ENCODE measurements around the gene NUDT14.

Gene NUDT14

GRCh38 chr14:105199093-105199492 is 18.0 kb upstream of the NUDT14 start:
- DNase-seq (ENCODE audit: low read depth in 2 of 2), result no peak

GRCh38 chr14:105198588-105198987 is 17.5 kb upstream of the NUDT14 start:
- no peak for DNase-seq (ENCODE audit: low read depth in 2 of 2)

- DNase-seq (ENCODE audit: low read depth in 2 of 2), result no peak
Observed at GRCh38 chr14:105197211-105197641, 16.1 kb upstream of the NUDT14 start.

GRCh38 chr14:105196265-105196960 is 15.3 kb upstream of the NUDT14 start:
- DNase-seq (ENCODE audit: low read depth in 2 of 2), result no peak

GRCh38 chr14:105195522-105196264 is 14.6 kb upstream of the NUDT14 start:
- no peak for DNase-seq (ENCODE audit: low read depth in 2 of 2)

DNA sequence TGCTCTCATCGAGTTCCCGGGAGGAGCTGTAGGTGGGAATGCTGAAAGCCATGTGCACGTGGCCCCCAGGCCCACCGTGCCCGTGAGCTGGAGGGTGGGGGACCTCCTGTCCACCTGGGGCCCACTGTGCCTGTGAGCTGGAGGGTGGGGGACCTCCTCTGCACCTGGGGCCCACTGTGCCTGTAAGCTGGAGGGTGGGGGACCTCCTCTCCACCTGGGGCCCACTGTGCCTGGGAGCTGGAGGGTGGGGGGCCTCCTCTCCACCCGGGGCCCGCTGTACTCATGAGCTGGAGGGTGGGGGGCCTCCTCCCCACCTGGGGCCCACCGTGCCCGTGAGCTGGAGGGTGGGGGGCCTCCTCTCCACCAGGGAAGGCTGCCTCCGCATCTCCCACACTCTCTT is 13.9 kb upstream of the NUDT14 start:
- no peak for DNase-seq (ENCODE audit: low read depth in 2 of 2)

DNA sequence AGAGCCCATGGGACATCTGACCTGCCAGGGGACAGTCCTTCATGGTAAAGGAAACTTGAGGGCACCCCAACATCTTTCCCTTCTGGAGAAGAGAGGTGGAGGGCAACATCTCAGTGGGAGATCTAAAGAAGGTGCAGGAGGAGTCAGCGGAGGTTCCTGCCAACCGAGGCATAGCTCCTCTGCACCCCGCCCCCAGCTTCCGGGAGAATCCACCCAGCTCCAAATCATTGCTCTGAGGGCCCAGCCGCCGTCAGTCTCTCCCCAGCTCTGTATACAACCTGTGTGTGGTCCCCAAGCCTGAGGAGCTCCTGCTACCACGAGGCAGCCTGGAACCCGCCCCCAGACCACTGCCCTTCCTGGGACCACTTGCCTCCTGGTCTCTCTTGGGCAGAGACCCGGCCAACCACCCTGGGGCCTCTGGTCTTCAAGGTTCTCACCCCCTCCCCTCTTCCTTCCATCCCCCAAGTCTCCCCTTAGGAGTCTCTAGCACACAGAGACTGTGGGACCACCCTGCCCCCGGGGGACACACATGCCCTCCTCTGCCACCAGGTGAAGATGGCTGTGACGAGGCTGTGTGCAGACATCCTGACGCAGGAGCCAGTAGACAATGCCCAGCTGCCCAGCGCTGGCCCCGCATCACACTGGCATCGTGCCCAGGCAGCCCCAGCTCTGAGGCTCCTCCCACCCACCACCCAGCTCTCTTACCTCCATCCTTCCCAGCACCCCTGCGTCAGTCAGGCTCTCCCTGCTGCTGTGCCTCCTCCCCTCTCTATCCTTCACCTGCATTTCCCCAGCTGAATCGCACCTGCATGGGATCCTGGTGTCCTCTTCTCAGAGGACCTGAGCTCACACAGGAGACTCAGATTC is 13.0 kb upstream of the NUDT14 start:
- no peak for DNase-seq (ENCODE audit: low read depth in 2 of 2)

DNA sequence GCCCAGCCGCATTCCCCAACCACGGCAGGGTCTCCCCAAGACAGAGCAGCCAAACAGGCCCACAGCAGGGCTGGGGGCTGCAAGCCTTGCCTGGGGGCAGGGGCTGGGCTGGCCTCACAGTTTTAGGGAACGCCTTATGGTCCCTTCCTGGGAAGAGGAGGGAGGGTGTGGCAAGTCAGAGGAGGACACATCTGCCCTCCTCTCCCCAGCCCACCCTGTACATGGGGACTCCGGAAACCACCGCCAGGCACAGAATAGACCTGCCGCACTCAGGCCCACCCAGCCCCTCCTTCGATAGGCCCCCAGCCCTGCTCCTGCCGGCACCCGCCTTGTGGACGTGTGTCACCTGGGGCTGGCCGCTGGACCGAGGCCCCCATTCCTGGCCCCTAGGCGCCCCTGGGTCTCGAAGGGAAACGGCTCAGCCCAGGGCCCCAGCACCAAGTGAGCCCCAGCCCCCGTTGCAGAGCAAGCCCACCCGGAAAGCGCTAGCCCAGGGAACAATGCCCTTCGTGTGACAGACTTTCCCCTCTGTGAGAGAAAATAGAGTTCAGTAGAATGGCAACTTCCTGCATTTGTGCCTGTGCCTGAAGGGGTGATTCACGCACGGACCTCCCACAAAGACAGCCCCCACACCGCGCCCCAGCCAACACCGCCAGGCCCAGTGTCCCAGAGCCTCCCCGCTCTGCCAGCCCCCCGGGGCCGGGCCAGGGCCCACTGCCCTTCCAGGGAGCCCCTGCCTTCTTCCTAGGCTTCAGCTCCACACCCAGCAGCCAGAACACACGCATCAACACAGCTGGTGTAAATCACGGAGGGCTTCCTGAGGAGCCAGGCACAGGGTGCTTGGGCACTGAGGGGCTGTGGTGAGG is 12.0 kb upstream of the NUDT14 start:
- DNase-seq (ENCODE audit: low read depth in 2 of 2), result no peak

DNA sequence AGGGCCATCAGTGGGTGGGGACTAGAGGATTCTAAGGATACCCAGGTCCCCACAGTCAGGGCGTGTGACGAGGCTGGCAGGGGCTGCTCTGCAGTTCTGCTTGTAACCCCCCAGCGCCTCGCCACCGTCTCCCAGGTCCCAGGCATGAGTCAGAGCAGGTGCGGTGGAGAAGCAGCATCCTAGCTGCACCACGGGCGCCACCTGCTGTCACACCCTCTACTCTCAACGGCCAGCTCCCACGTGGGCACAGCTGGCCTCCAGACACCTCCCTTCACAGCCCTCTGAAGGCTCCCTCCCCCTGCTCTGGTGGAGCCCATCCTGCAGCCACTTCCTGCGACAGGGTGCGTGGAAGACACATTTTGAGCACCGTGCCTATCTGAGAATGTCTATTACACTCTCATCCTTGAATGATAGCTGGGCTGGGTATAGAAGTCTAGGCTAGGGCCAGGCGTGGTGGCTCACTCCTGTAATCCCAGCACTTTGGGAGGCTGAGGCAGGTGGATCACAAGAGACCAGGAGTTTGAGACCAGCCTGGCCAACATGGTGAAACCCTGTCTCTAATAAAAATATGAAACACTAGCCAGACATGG is 6.9 kb upstream of the NUDT14 start:
- no peak for DNase-seq (ENCODE audit: low read depth in 2 of 2)

- no peak for DNase-seq (ENCODE audit: low read depth in 2 of 2)
Observed at GRCh38 chr14:105187116-105187515, 6.0 kb upstream of the NUDT14 start.

- no peak for DNase-seq (ENCODE audit: low read depth in 2 of 2)
Observed at GRCh38 chr14:105185973-105186372, 4.9 kb upstream of the NUDT14 start.

DNA sequence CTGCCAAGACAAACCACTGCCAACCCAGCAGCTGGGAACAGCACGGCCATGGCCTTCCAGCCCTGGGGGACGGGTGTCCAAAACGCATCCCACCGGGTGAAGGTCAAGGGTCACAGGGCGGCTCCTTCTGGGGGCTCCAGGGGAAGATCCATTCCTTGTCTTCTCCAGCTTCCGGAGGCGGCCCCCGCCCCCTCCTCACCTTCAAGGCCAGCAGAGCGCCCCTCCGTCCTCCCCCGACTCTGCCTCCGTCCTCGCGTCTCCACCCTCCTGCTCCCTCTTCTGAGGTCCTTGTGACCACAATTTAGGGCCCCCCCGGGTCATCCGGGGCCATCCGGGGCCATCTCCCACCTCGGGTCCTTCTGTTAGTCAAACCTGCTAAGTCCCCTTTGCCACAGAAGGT is 3.9 kb upstream of the NUDT14 start:
- DNase-seq (ENCODE audit: low read depth in 2 of 2), result no peak

DNA sequence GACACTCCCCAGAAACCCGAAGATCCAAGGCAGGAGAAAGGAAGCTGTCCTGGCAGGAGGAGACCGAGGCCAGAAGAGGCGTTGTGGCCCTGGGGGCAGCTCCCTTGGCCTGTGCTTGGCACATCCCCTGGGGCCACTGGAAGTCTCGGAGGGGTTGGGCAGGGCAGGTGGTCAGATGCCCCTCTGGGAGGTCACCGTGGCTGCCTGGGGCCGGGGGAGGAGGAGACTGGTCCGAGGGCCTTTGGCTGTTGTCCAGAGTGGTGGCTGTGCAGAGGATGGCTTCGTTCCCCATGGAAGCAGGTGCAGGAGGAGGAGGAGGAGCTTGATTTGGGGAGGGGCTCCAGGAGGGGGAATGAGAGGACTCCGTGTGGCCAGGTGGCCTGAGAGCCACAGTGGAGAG is 3.3 kb upstream of the NUDT14 start:
- no peak for DNase-seq (ENCODE audit: low read depth in 2 of 2)

DNA sequence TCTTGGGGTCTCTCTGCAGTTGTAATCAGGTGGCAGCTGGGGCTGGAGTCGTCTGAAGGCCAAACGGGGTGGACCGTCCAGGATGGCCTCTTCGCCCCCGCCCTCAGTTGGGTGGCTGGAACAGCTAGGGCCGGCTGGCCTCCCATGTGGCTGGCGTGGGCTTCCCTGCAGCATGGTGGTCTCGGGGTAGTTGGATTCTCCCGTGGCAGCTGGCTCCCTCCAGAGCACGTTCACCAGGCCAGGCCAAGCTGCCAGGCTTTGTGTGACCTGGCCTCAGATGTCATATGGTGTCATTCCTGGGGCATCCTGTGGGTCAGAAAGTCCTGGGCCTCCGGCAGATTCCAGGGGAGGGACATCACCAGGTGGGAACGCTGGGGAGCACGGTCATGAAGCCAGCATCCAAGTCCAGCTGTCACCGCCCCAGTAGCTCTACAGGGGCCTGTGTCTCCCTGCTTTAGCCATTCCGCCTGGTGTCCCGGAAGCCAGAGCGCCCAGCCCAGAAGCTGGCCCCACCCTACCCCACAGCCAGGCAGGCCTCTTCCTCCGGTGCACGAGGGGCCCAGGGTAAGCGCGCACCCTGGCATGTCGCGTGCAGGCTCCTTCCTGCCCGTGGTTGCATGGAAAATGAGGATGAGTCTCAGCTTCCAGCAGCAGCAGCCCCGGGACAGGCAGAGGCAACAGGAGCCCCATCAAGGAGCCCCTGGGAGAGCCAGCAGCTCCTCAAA is 1.3 kb upstream of the NUDT14 start:
- DNase-seq (ENCODE audit: low read depth in 2 of 2), result no peak

- DNase-seq (ENCODE audit: low read depth in 2 of 2), result no peak
Observed at GRCh38 chr14:105181549-105182295, 610 bp upstream of the NUDT14 start.

DNA sequence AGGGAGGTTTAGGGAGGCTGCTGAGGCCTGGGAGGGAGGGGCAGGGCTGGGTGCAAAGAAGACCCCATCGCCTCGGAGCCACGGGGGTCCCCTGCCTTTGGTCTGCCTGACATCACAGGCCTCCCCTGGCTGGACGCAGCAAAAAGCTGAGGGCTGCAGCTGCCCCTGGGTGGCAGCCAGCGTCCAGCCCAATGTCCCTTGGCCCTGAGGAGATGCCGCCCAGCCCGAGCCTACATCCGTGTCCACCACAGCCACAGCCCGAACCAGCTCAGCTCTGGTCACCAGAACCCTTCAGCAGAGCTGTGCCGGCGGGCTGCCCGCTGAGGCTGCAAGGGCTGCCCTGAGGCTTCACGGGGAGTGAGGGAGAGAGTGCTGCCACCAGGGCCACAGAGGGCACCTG is 1.9 kb downstream of the NUDT14 start:
- no peak for DNase-seq (ENCODE audit: low read depth in 2 of 2)

- DNase-seq (ENCODE audit: low read depth in 2 of 2), result no peak
Observed at GRCh38 chr14:105178868-105179140, 2.3 kb downstream of the NUDT14 start.

GRCh38 chr14:105178069-105178867 is 2.8 kb downstream of the NUDT14 start:
- DNase-seq (ENCODE audit: low read depth in 2 of 2), result no peak

DNA sequence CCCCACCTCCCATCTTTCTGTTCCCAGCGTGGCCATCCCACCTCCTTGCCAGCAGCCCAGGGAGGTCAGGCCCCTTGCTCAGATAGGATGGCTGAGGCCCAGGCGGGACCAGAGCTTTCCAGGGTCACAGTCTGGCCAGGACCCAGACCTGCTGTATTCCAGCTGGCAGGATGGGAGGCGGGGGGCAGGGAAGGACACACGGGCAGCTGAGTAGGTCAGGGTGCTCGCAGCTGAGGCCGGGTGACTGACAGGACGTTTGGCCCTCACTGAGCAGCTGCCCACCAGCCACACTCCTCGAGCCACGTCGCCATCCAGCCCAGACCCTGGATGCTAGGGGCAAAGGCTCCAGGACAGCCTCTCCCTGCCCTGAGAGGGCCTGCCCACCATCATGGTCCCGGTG is 4.0 kb downstream of the NUDT14 start:
- no peak for DNase-seq (ENCODE audit: low read depth in 2 of 2)
